ENCODE measurements around the gene BTG2. TPM values are rescaled to one million over a fixed set of nuclear protein-coding genes. Genes with fewer than 3 reads are reported as not detected.

Gene BTG2
- total RNA-seq, 1 experiment from 2014 or later = 2.9 TPM

- Histone ChIP-seq H3K56ac (ENCODE audit: insufficient read length, low read depth, low read length) (no peak overlapping the region), H3K4me2 (ENCODE audit: insufficient read depth, insufficient read length, low read length) (no peak overlapping the region), H3K27ac (ENCODE audit: insufficient read length, low read depth, low read length) (no peak overlapping the region), H2AK5ac (ENCODE audit: insufficient read length, low read length) (no peak overlapping the region), H4K91ac (ENCODE audit: insufficient read length, low read depth, low read length) (no peak overlapping the region), H3K23ac (ENCODE audit: insufficient read length, low read depth, low read length) (no peak overlapping the region), H3K18ac (ENCODE audit: insufficient read length, low read depth, low read length) (no peak overlapping the region), H4K5ac (ENCODE audit: insufficient read length, low read depth, low read length) (no peak overlapping the region), H3K79me1 (ENCODE audit: insufficient read depth, low read depth, low read length, poor library complexity, severe bottlenecking) (no peaks in the 10 kb centered on the region), H3K9me3 (ENCODE audit: control insufficient read depth, low read depth, low read length) (no peaks in the 10 kb centered on the region), H4K20me1 (ENCODE audit: control insufficient read depth, insufficient read depth, insufficient read length) (no peaks in the 10 kb centered on the region), H2AFZ (ENCODE audit: low read length) (no peak overlapping the region), H2BK15ac (ENCODE audit: low read depth, low read length) (no peak overlapping the region), H3K14ac (ENCODE audit: insufficient read depth, low read length) (no peak overlapping the region; the same call in 1 of the 2 replicates), H4K8ac (replicated peaks; ENCODE audit: insufficient read length, low read depth, low read length) (no peak overlapping the region), H2BK120ac (ENCODE audit: low read depth, low read length, poor library complexity, severe bottlenecking) (no peak overlapping the region), H3K27me3 (ENCODE audit: insufficient read depth, low read length) (no peaks in the 10 kb centered on the region), H3K23me2 (ENCODE audit: insufficient read length, low read depth, low read length, poor library complexity, severe bottlenecking) (no peaks in the 10 kb centered on the region), H3K79me2 (ENCODE audit: insufficient read depth, low read length) (no peaks in the 10 kb centered on the region), H2BK12ac (ENCODE audit: insufficient read length, low read depth, low read length) (no peak overlapping the region), H3K9ac (ENCODE audit: extremely low read depth, insufficient read length, low read length) (no peak overlapping the region), H2BK5ac (ENCODE audit: insufficient read length, low read length) (no peak overlapping the region), H3T11ph (ENCODE audit: low read length) (no peak overlapping the region), H3K4me1 (ENCODE audit: insufficient read depth, low read length) (no peaks in the 10 kb centered on the region), H3K4ac (ENCODE audit: low read depth, low read length) (no peak overlapping the region), H2BK20ac (ENCODE audit: low read depth, low read length, poor library complexity, severe bottlenecking) (no peak overlapping the region)
- Mint-ChIP-seq H3K9me3 (no peaks in the 10 kb centered on the region), H3K36me3 (ENCODE audit: insufficient read depth in 1 of 3, low read depth in 3 of 3) (no peaks in the 10 kb centered on the region; a peak in 1 of 7 replicates), H3K4me1 (peaks cover 0 to 10% of the 10 kb centered on the region in 2 experiments; a peak in 2 of 4 replicates), H3K4me3 (no peak overlapping the region), H3K27me3 (ENCODE audit: low read depth) (peaks cover 45% of the 10 kb centered on the region), H3K27ac (no peak overlapping the region)
- no CpG with 5 or more reads among the region's 8 CpGs for WGBS (ENCODE audit: extremely low coverage, insufficient read length, low lambda C conversion rate)
- no peak for DNase-seq
- no peak for TF ChIP-seq CTCF (conservative IDR thresholded peaks at IDR 0.05)
Measured at GRCh38 chr1:203353486-203353885, 48.2 kb downstream of the BTG2 start.
